Adrenal gland (tissue), 12 donors: ENCODE data around the gene CXXC1. TPM values are rescaled to one million over a fixed set of nuclear protein-coding genes. Genes with fewer than 3 reads are reported as not detected.

Experiments used
- DNase-seq, 7 donors: peaks; one replicate each; pipeline ENCODE4 v3.0.0-alpha.2; 2019 to 2020
- H3K27ac ChIP-seq, 5 donors: fragments of 200-600 bp; sonication (generic) in 4 of 5; 1 replicate in 3 of 5; 2 replicates in 2 of 5; pipeline versions ENCODE4 v1.5.1 to v1.8.0; 2016 to 2020; ENCODE audit warnings: mild to moderate bottlenecking in 1 of 5
- H3K27me3 ChIP-seq: fragments of 200-600 bp; 2 replicates; pipeline ENCODE4 v1.8.0; 2021
- H3K36me3 ChIP-seq, 2 donors: fragments of 200-600 bp; replicated peaks in 1 of 2; 1 replicate in 1 of 2; 2 replicates in 1 of 2; pipeline versions ENCODE4 v1.5.1 to v1.8.0; 2018 to 2022
- H3K4me1 ChIP-seq, 2 donors: fragments of 200-600 bp; replicated peaks in 1 of 2; 1 replicate in 1 of 2; 2 replicates in 1 of 2; pipeline versions ENCODE4 v1.5.1 to v1.8.0; 2018 to 2021
- H3K4me3 ChIP-seq, 4 donors: fragments of 200-600 bp; sonication (generic) in 3 of 4; one replicate each; pipeline ENCODE4 v1.5.1; 2016 to 2018
- H3K9me3 ChIP-seq, 3 donors: fragments of 200-600 bp; sonication (generic) in 1 of 3; replicated peaks in 1 of 3; 1 replicate in 2 of 3; 2 replicates in 1 of 3; pipeline versions ENCODE4 v1.5.1 to v1.8.0; 2016 to 2021
- POLR2A ChIP-seq, 2 donors: fragments of 450-650 bp; IDR thresholded peaks; one replicate each; pipeline ENCODE4 v1.6.1; 2017; ENCODE audit warnings: antibody characterized with exemption in 2 of 2, mild to moderate bottlenecking in 2 of 2, moderate library complexity in 1 of 2
- WGBS, 4 donors: extraction: QIAGEN DNeasy Blood & Tissue Kit in 2 of 4; methylation state at CpG; one replicate each; pipeline versions ENCODE4 v1.1.5 to v1.1.7; 2013 to 2017; 5-methylcytosine and 5-hydroxymethylcytosine counted together
- intact Hi-C, 2 donors: fragments of 100-400 bp; cut with DNase I; formaldehyde crosslinking; loops; one replicate each; pipeline versions ENCODE4 v1.14.1 to v1.15.0; 2022 to 2023
- polyA plus RNA-seq, 3 donors: library from polyadenylated mRNA; stranded (reverse); fragments of 200-250 nt in 2 of 3; fragments of 350-450 nt in 1 of 3; fragmentation: Illumina TruSeq in 1 of 3; extraction: RNeasy Lipid Tissue Mini Kit (QIAGEN cat#74804) in 1 of 3; gene quantifications; one replicate each; pipeline ENCODE4 v1.2.3, GENCODE V29; 2013 to 2014
- total RNA-seq, 9 donors: library from RNA; depleted of rRNA in 4 of 9; stranded (reverse); fragments of >200 nt in 4 of 9; fragments of 120-200 nt in 1 of 9; fragmentation: NEBNext Ultra II Directional in 1 of 9; extraction: Animal tissue kit (Norgen Biotek cat#: 25700) in 1 of 9; gene quantifications; one replicate each; pipeline versions ENCODE4 v1.1.0 to v1.2.4, GENCODE V29; 2013 to 2023
- TF ChIP-seq, protein P1 (sequence below), 6 experiments: fragments of 450-650 bp in 4 of 6; fragments of 200-600 bp in 2 of 6; sonication (generic) in 1 of 6; IDR thresholded peaks; 1 replicate in 5 of 6; 2 replicates in 1 of 6; pipeline versions ENCODE4 v1.5.1 to v1.8.0; 2016 to 2021; ENCODE audit warnings: antibody characterized with exemption in 6 of 6, mild to moderate bottlenecking in 2 of 6, moderate library complexity in 1 of 6
- donor health status: healthy with polysubstance abuse.
- donor health status: Bipolar disorder and iron deficiency.
- donor health status: DM: yes; HTN: yes; CAD: no.
- donor health status: DM: no; HTN: no; CAD: no.
- donor health status: DM: no; HTN: no; CAD: no.
- donor health status: DM: yes; HTN: yes; CAD: no.

CXXC1 gene
- total and polyA plus RNA-seq, 12 donors, result 25.2 to 295 (median 66.2) TPM

DNA sequence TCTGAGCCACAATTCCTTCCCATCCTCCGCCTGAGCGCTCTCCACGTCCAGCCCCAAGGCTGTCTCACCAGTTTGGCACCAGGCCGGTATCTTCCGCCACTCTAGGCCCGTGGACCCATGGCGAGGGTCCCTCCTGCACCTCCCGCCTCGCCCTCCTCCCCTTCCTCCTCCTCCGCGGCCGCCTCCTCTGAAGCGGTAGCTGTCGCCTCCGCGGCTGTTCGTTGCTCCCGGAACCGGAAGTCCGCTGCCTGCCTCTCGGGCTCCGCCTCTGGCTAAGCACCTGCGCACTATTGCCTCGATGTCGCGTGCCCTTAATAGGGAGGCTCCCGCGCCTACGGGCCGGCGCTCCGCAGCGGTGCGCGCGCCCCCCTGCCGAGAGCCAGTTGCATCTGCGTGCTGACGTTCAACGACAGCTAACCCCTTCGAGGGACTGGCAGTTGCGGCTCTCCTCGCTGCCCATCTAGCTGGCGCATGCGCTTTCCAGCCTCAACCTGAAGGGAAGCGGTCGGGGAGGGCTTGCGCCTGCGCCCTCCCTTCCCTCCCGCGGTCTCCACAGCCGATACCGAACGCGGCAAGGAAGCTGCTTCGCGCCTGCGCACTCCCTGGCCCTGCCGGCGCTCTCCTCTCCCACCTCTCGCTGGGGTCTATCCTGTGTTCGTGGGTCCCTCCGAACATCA is 6.1 kb downstream of the CXXC1 start, which contains the start of gene MBD1:
MBD1 (minus strand) TSS at position 229 of the 677 bp plus-strand sequence. CDS start 1,531 bp downstream, outside the sequence.
- Histone ChIP-seq H3K9me3 (no peaks in the 10 kb centered on the region), H3K27me3 (no peaks in the 10 kb centered on the region), H3K27ac (peak within 1 kb of the TSS; percentile 74 to 96 (median 91)), H3K4me1 (peaks cover 23 to 33% of the 10 kb centered on the region in 2 donors), H3K4me3 (peak within 1 kb of the TSS; percentile 44 to 94 (median 81)), H3K36me3 (peaks cover 0 to 46% of the 10 kb centered on the region in 2 donors)
- intact Hi-C loops, result no loop called here
- TF ChIP-seq, protein P1, sequence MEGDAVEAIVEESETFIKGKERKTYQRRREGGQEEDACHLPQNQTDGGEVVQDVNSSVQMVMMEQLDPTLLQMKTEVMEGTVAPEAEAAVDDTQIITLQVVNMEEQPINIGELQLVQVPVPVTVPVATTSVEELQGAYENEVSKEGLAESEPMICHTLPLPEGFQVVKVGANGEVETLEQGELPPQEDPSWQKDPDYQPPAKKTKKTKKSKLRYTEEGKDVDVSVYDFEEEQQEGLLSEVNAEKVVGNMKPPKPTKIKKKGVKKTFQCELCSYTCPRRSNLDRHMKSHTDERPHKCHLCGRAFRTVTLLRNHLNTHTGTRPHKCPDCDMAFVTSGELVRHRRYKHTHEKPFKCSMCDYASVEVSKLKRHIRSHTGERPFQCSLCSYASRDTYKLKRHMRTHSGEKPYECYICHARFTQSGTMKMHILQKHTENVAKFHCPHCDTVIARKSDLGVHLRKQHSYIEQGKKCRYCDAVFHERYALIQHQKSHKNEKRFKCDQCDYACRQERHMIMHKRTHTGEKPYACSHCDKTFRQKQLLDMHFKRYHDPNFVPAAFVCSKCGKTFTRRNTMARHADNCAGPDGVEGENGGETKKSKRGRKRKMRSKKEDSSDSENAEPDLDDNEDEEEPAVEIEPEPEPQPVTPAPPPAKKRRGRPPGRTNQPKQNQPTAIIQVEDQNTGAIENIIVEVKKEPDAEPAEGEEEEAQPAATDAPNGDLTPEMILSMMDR (IDR thresholded peaks at IDR 0.05), result peak; percentile 13 to 50 (median 34)
- TF ChIP-seq POLR2A (IDR thresholded peaks at IDR 0.05), result peak; percentile 86 to 95
- 0 to 2% (median 1%) methylated on average over 25 to 63 of the region's 63 CpGs for WGBS, 4 donors
- peak; percentile 97 to 99 (median 98) for DNase-seq

DNA sequence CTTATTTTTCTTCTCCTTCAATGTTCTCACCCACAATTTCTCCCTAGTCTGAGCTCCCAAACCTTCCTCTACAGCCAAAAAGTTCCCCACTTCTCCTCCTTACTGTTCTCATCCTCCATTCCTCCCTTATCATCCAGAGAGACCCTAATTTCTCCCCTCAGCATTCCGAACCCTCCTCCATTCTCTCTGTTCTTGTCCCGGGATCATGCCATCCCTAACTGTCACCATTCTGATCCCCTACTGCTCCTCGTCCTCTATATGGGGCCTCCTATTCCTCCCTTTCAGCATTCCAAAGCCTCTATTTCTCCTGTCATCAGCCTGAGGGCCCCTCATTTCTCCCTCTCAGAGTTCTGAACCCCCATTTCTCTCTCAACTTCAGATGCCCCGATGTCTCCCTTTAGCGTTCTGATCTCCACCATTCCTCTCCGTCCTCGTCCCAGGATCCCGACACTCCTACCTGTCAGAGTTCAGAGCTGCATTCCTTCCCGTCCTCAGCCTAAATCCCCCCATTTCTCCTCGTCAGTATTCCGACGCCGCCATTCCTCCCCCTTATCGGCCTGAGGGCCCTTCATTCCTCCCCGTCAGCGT is 6.7 kb downstream of the CXXC1 start:
- Histone ChIP-seq H3K4me1 (peaks cover 23 to 33% of the 10 kb centered on the region in 2 donors), H3K4me3 (peak overlapping the region; percentile 44 to 94 (median 81)), H3K36me3 (peaks cover 0 to 52% of the 10 kb centered on the region in 2 donors), H3K27me3 (no peaks in the 10 kb centered on the region), H3K9me3 (no peaks in the 10 kb centered on the region), H3K27ac (peak overlapping the region in 4 of 5 donors; percentile 90 to 96 (median 92))
- 0 to 3% (median 2%) methylated on average over 16 of the region's 16 CpGs for WGBS, 4 donors
- TF ChIP-seq, protein P1 (IDR thresholded peaks at IDR 0.05), result no peak
- no peak for TF ChIP-seq POLR2A (IDR thresholded peaks at IDR 0.05)
- intact Hi-C loops, result no loop called here
- DNase-seq, result no peak

DNA sequence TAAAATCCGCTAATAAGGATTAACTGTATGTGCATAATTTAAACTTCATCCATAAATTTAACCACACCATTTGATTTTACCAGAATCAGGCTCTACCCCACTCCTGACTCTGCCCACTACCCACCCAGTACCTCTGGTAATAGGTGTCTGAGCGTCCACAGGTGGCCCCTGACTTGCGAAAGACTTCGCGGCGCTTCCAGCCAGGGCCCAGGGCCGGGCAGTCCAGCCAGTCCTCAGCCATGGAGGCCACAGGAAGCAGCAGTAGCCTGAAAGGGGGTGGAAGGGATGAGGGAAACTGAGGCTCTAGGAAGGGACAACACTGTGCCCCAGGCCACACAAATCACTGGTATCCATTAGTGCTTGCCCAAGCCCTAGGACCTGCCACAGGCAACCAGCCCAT is 7.7 kb downstream of the CXXC1 start:
- DNase-seq, result no peak
- intact Hi-C loops, result loop anchor here in 1 of 2 donors (10.0 kb wide), 1 partner anchor 75 kb away; no protein-coding TSS in a partner anchor
- H3K27me3 ChIP-seq, result no peaks in the 10 kb centered on the region
- H3K4me3 ChIP-seq, result peak overlapping the region in 1 of 4 donors; percentile 78
- peaks cover 0 to 58% of the 10 kb centered on the region in 2 donors for H3K36me3 ChIP-seq
- H3K4me1 ChIP-seq, result peaks cover 23 to 33% of the 10 kb centered on the region in 2 donors
- 92 to 97% (median 96%) methylated on average over 7 of the region's 7 CpGs for WGBS, 4 donors
- no peak overlapping the region for H3K27ac ChIP-seq
- H3K9me3 ChIP-seq, result no peaks in the 10 kb centered on the region
- TF ChIP-seq, protein P1 (IDR thresholded peaks at IDR 0.05), result no peak
- no peak for TF ChIP-seq POLR2A (IDR thresholded peaks at IDR 0.05)

DNA sequence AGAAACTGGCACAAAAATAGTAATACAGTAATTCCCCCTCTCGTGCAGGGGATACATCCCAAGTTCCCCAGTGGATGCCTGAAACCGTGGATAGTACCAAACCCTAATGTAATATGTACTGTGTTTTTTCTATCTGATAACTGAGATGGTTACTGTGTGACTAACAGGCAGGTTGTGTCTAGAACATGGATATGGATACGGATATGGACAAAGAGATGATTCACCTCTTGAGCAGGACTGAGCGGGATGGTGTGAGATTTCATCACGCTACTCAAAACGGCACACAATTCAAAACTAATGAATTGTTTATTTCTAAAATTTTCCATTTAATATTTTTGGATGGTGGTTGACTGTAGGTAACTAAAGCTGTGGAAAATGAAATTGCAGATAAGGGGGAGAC is 9.6 kb downstream of the CXXC1 start:
- Histone ChIP-seq H3K9me3 (no peaks in the 10 kb centered on the region), H3K27ac (no peak overlapping the region), H3K4me3 (no peak overlapping the region), H3K4me1 (peaks cover 23 to 33% of the 10 kb centered on the region in 2 donors), H3K36me3 (peaks cover 0 to 62% of the 10 kb centered on the region in 2 donors), H3K27me3 (no peaks in the 10 kb centered on the region)
- TF ChIP-seq, protein P1 (IDR thresholded peaks at IDR 0.05), result no peak
- TF ChIP-seq POLR2A (IDR thresholded peaks at IDR 0.05), result no peak
- DNase-seq, result no peak
- intact Hi-C loops, result loop anchor here in 1 of 2 donors (10.0 kb wide), 1 partner anchor 77 kb away; no protein-coding TSS in a partner anchor
- 68 to 79% (median 74%) methylated on average over 6 of the region's 6 CpGs for WGBS, 4 donors
